Activated gamma-delta T cell treated with anti-CD3 and anti-CD28 coated beads, Interleukin-2, amount 50 U/mL, for 16 hours (primary cell): ENCODE measurements around the gene LYRM2.

Source experiments
- DNase-seq: peaks from one replicate; pipeline ENCODE4 v3.0.0-alpha.2; 2020; ENCODE audit warnings: low read depth

The LYRM2 gene

DNA sequence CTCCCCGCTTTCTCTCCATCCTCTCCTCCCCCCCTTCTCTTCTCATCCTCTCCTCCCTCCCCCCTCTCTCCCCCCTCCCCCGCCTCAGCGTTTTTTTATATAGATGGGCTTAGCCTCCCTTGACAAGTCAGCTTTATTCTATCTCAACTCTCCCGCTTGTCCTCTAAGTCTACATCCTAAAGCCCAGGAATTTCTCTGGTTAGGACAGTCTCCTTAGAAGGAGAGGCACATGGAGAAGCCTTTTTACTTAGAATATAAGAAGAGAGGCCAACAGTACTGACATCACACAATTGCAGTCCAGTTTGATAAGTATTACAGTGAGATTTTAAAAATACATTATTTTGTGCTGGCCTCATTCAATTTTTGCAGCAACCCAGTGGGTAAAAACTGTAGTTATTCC lies 83.5 kb downstream of the LYRM2 start:
- DNase-seq = no peak

DNA sequence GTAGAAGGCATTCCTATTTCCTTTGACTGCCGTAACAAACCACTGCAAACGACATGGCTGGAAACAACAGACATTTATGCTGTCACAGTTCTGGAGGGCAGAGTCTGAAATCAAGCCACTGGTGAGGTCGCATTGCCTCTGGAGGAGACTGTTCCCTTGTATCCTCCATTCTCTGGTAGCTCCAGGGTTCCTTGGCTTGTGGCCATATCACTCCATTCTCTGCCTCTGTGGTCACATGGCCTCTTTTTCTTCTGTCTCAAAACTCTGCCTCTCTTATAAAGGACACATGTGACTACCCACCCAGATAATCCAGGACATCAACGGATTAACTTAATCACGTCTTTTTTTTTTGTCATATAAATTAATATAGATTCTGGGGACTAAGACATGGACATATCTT lies 84.4 kb downstream of the LYRM2 start:
- DNase-seq = no peak

DNA sequence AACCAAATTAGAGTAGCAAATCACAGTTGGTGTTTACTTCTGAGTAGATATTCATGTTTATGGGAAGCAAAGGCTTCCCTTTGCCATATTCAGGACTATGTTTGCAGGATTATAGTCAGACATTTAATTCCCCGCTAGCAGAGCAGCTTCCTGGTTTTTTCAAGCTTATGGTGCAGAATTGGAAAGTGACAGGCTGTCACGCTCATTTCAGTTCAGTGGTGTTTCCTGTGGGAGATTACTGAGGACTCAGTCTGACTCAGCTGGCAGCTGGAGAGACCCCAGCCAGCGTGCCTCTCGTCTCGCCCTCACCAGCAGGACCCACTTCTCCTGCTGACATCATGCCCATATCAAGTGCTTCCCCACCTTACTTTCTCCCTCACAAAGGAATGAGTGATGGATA lies 85.1 kb downstream of the LYRM2 start:
- DNase-seq = no peak

DNA sequence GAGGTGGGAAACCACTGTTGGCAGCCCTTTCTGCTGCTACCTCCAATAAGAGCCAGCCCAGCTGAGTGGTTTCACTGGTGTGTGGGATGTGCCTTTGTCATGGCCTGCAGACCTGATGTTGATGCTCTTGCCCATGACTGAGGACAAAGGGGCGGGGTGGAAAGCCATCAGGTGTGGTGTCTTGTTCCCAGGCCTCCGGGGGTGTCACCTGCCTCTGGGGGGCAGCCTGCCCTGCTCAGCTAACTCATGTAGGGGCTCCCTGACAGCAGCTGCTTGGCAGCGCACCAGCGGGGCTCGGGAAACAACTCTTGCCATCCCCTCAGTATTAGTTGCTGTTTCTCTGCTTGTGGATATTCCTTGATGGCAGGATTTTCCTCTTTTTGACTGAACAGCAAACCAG lies 91.3 kb downstream of the LYRM2 start:
- no peak for DNase-seq

DNA sequence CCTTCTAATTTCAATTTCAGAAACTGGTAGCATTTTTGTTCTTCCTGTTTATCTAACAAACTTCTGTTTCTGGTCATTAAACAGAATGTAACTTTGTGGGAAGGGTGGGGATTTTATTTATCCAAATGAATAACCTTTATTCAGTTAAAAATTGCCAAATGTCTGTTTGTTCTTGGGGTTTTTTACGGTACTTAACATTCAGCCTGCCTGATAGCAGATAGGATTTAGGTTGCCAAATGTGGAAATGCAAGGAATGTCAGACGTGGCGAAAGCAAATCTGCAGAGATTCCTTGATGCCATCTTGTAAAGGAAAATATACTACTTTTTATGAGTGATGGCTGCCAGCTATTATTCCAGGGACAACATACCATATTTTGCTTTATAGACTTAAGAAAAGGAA lies 95.7 kb downstream of the LYRM2 start:
- no peak for DNase-seq

DNA sequence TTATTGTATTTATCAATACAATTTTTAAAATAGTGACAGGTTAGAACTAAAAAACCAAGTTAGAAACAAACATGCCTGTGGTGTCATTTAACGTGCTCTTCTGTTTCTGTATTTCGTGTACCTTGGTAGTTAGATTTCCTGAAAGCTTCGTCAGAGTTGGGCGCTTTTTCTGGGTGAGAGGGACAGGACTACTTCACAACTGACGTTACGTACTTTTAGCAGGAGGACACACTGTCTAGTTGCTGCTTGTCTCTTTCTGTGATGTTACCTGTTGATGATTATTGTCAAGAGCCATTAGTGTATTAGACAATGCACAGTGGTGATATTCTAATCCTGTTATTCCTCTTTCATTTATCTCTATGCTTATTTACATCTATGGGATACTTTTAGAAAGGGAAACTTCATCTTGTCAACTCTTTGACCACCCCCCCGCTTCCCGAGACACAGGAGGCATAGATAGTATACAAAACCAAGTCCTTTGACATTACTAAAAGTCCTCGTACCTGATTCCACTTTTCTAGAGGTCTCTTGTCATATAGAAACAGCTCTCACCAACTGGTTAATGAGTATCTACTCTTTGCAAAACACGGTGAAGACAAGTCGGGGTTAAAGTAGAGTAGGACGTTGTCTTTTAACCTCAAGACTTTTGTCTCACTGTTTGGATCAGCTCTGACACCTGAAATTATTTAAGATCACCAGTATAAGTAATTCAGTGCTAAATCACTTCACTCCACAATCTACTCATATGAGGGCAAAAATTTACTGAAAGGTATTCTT lies 96.3 kb downstream of the LYRM2 start:
- no peak for DNase-seq

DNA sequence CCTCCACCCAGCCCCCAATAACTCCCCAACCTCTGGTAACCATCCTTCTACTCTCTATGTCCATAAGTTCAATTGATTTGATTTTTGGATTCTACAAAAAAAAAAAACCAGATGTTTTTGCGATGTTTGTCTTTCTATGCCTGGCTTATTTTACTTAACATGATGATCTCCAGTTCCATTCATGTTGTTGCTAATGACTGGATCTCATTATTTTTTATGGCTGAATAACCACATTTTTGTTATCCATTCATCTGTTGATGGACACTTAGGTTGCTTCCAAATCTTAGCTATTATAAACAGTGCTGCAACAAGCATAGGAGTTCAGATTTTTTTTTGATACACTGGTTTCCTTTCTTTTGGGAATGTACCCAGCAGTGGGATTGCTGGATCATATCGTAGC lies 98.8 kb downstream of the LYRM2 start:
- DNase-seq = no peak

DNA sequence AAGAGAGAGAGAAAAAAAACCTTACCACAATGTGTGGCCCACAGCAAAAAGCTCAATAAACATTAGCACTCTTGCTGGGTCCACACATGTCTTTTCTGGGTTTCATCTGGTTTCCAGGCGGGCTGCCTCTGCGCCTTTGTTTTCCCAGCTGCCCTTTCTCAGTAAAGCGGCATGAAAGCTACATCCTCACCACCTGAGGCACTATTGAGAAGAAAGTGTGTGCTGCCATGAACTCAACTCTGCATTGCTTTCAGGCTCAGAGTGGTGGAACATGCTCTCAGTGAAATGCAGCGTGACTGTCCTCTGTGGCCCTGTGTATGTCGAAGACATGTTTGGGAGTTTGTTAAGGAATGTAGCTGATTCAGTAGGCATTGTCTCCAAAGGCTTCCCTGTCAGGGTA lies 102.3 kb downstream of the LYRM2 start:
- no peak for DNase-seq

DNA sequence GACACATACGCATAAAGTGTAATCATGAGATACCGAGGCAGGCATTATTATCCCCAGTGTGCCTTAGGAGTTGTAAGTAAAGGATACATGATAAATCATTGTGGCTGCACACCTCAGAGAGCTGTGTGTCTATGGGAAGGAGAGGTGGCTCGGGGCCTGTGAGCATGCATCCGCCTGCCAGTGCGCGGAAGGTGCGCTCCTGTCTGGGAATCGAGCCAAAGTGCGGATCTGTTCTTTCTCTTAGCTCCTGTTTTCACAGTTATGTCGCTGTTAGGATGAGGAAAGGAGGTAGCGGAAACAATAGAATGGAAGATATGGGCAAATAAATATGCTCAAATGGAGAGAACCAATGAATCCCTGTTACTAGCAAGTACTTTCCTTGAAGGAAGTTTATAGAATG lies 107.6 kb downstream of the LYRM2 start:
- DNase-seq = no peak

DNA sequence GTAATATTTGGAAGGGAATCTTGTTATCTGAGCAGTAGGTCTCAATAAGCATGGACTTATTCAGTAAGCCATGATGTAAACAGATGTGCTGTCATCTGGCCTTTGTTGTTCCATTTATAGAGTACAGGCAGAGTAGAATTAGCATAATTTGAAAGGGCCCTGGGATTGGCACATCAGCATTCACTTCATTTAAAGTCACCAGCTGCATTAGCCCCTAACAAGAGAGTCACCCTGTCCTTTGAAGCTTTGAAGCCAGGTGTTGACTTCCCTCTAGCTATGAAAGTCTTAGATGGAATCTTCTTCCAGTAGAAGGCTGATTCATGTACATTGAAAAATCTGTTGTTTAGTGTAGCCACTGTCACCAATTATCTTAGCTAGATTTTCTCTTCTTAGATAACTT lies 109.7 kb downstream of the LYRM2 start:
- no peak for DNase-seq

DNA sequence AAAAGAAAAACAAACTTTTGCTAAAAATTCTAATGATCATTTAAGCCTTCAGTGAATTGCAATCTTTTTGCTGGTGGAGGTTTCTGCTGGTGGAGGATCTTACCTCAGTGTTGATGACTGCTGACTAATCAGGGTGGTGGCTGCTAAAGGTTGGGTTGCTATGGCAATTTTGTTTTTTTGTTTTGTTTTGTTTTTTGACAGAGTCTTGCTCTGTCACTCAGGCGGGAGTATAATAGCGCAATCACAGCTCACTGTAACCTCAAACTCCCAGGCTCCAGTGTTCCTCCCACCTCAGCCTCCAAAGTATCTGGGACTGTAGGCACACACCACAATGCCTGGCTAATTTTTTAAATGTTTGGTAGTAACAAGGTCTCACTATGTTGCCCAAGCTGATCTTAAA lies 110.9 kb downstream of the LYRM2 start:
- no peak for DNase-seq

DNA sequence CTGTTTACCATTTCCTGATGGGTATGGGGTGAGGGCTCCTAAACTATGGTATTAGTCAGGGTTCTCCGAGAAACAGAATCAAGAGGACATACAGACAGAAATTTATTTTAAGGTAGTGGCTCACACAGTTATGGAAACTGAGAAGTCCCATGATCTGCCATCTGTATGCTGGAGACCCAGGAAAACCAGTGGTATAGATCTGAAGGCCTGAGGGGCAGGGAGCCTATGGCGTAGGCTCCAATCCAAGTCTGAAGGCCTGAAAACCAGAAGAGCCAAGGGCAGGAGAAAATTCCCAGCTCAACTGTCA lies 112.0 kb downstream of the LYRM2 start:
- DNase-seq = no peak

DNA sequence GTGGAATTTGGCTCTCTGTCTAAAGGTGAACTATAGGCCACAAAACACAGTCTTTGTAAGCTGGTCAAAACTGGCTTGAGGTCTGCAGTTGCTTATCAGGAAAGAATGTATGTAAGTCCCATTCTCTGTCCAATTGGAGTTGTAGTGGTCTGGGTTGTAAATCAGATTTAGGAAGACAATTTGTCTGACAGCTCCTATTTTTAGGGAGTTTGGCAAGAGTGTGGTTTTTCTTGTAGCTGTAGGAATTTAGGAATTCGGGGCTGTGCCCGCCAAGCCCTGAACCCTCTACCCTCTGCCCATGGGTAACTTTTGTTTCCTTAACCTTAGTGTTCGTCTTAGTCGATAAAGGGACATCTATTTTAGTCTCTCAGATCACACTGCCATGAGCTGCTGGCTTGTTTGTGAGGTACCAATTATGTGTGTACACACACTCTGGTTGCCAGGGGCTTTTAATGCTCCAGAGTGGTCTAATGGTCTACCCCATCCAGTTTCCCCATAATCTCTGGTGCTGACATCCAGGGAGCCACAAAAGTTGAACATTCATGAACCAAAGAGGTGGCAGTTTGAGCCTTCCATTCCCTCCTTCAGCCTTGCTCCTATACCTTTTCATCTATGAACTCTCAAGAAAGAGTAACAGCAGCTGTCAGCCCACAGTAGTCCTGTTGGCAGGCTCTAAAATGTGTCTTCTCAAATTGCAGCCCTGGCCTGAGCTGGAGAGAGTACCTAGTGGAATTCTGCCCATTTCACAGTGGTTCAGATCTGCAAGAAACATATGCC lies 112.6 kb downstream of the LYRM2 start:
- no peak for DNase-seq

DNA sequence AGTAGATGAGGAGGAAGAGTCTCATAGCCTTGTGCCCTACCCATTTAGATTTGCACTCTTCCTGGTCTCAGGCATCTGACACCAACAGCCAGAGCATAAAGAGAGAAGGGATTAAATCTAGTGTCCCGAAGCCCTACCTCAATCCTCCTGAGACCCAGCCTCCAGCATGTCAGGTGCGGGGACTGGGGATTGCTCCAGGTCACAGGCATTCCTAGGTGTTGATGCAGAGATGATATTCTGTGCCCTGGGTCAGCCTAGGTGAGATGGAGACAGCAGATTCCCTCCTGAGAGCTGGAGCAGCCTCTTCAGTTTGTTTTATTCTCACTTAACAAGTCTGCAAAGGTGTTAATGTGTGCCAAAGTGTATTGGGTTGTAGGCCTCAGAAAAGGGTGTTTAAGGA lies 115.8 kb downstream of the LYRM2 start:
- DNase-seq = no peak

DNA sequence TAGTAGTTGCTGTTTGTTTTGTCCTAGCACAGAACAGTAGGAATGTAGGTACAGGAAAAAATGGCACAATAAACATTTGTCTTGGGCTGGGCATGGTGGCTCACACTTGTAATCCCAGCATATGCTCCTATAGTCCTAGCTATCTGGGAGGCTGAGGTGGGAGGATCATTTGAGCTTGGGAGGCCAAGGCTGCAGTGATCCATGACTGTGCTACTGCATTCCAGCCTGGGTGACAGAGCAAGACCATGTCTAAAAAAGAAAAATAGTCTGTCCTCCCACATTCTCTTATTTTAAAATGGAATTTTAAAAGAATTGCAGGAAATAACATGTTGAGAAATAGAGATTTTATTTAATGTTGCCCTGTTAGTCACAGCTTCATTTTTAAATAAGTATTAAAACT lies 117.8 kb downstream of the LYRM2 start:
- DNase-seq = no peak

DNA sequence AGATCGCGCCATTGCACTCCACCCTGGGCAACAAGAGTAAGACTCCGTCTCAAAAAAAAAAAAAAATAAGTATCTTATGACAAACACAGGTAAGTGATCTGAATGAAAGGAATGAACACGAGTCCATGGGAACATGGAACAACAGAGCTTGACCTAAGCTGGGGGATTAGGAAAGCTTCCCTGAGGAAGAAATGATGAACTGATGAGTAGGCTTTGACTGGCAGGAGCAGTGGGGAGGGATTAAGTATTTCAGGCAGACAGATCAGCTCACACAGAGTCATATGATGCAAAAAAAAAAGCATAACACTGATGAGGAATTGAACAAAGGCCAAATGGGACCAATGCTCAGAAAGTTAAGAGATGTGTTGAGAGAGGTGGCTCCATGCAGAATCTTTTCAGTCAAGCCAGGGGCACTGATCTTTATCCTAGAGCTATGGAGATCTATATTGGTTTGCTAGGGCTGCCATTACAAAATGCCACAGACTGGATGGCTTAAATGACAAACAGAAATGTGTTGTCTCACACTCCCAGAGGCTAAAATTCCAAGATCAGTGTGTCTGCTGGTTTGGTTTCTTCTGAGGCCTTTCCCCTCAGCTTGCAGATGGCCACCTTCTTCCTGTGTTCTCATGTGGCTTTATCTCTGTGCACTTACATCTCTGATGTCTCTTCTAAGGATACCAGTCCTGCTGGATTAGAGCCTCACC lies 120.0 kb downstream of the LYRM2 start:
- no peak for DNase-seq
